Measurements from ENCODE around the gene NPAT. TPM values are rescaled to one million over a fixed set of nuclear protein-coding genes. Genes with fewer than 3 reads are reported as not detected.

NPAT gene
- total and polyA plus RNA-seq, 2 of the 13 experiments (the other 11 are each of a cell fraction or from before 2014, with no cell fraction given): 4.4 to 11.2 TPM

DNA sequence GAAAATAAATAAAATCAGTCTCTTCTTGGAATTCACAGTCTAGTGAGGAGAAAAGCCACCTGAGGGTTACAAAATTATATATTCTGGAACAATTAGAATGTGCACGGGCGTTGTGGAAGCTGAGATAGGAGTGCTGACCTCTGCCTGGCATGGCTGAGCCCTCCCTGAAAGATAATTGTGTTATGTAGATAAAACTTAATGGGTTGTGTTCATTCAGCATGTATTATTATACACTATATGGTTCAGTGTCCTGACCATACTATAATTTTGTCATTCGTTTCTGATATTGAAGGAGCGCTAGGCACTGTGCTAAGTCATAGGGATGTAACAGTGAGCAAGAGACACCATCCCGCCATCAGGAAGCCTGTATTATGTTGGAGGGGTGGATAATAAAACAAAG is 97.3 kb downstream of the NPAT start:
- POLR2A ChIA-PET: no interaction called here
- ATAC-seq (no peak), DNase-seq (ENCODE audit: low spot score) (no peak), FAIRE-seq (no peak)
- in situ Hi-C loops (cut with HindIII; ENCODE audit: extremely low pct_ligation_motif_present, low pct_unique_long_range_greater_than_20kb) (loop anchor here (10.0 kb wide), 1 partner anchor 530 kb away; no protein-coding TSS in a partner anchor), intact Hi-C loops (cut with micrococcal nuclease; ENCODE audit: unreplicated experiment) (loop anchor here (10.0 kb wide), 1 partner anchor 120 kb away; the partner anchor contains the start of gene CUL5)
- H3K9ac ChIP-seq (ENCODE audit: insufficient read depth, low read depth, low read length): no peak overlapping the region
- BruUV-seq (replicated peaks): no TSS peak
- no peak overlapping the region for H3K4me3 ChIP-seq (replicated peaks in 1 of 3; ENCODE audit: insufficient read depth in 1 of 3, low read depth in 2 of 3, low read length in 3 of 3)
- 94% methylated on average over 5 of the region's 5 CpGs for WGBS (ENCODE audit: low lambda C conversion rate)
- no peak overlapping the region for H3K4me2 ChIP-seq (ENCODE audit: low read depth, low read length)
- H3K9me3 ChIP-seq (ENCODE audit: low read length): no peaks in the 10 kb centered on the region
- H2AFZ ChIP-seq (ENCODE audit: low read length): no peak overlapping the region
- H4K20me1 ChIP-seq (ENCODE audit: insufficient read depth, low read length): no peaks in the 10 kb centered on the region; the same call in 1 of the 2 replicates
- H3K79me2 ChIP-seq (ENCODE audit: insufficient read depth, low read length): peaks cover 34% of the 10 kb centered on the region
- CTCF ChIA-PET (ENCODE audit: low intra/inter-chr PET ratio, low total read pairs): no interaction called here
- peaks cover 37% of the 10 kb centered on the region for H3K4me1 ChIP-seq (ENCODE audit: insufficient read depth, low read length)
- no peaks in the 10 kb centered on the region; a peak in 2 of 5 replicates for H3K36me3 ChIP-seq (replicated peaks in 1 of 2; ENCODE audit: control insufficient read depth in 1 of 2, insufficient read depth in 2 of 2, low read length in 2 of 2)
- TF ChIP-seq, protein P1, sequence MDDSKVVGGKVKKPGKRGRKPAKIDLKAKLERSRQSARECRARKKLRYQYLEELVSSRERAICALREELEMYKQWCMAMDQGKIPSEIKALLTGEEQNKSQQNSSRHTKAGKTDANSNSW (CRISPR knock-in tag; IDR thresholded peaks at IDR 0.05; ENCODE audit: borderline replicate concordance): no peak
- no peak for TF ChIP-seq ZNF552 (CRISPR knock-in tag; IDR thresholded peaks at IDR 0.05; ENCODE audit: borderline replicate concordance)
- TF ChIP-seq CAMTA2 (CRISPR knock-in tag; IDR thresholded peaks at IDR 0.05; ENCODE audit: borderline replicate concordance): no peak
- no peak for TF ChIP-seq REL (CRISPR knock-in tag; conservative IDR thresholded peaks at IDR 0.05)
- TF ChIP-seq, protein P2, sequence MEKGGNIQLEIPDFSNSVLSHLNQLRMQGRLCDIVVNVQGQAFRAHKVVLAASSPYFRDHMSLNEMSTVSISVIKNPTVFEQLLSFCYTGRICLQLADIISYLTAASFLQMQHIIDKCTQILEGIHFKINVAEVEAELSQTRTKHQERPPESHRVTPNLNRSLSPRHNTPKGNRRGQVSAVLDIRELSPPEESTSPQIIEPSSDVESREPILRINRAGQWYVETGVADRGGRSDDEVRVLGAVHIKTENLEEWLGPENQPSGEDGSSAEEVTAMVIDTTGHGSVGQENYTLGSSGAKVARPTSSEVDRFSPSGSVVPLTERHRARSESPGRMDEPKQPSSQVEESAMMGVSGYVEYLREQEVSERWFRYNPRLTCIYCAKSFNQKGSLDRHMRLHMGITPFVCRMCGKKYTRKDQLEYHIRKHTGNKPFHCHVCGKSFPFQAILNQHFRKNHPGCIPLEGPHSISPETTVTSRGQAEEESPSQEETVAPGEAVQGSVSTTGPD (CRISPR knock-in tag; IDR thresholded peaks at IDR 0.05): no peak
- TF ChIP-seq, protein P3, sequence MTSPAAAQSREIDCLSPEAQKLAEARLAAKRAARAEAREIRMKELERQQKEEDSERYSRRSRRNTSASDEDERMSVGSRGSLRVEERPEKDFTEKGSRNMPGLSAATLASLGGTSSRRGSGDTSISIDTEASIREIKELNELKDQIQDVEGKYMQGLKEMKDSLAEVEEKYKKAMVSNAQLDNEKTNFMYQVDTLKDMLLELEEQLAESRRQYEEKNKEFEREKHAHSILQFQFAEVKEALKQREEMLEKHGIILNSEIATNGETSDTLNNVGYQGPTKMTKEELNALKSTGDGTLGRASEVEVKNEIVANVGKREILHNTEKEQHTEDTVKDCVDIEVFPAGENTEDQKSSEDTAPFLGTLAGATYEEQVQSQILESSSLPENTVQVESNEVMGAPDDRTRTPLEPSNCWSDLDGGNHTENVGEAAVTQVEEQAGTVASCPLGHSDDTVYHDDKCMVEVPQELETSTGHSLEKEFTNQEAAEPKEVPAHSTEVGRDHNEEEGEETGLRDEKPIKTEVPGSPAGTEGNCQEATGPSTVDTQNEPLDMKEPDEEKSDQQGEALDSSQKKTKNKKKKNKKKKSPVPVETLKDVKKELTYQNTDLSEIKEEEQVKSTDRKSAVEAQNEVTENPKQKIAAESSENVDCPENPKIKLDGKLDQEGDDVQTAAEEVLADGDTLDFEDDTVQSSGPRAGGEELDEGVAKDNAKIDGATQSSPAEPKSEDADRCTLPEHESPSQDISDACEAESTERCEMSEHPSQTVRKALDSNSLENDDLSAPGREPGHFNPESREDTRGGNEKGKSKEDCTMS (CRISPR knock-in tag; conservative IDR thresholded peaks at IDR 0.05): no peak
- no peak for TF ChIP-seq TARDBP (CRISPR knock-in tag; IDR thresholded peaks at IDR 0.05)
- TF ChIP-seq ZKSCAN1 (IDR thresholded peaks at IDR 0.05; ENCODE audit: low read length): no peak
- TF ChIP-seq MYC (CRISPR knock-in tag; IDR thresholded peaks at IDR 0.05; ENCODE audit: borderline replicate concordance): no peak
- TF ChIP-seq, protein P4, sequence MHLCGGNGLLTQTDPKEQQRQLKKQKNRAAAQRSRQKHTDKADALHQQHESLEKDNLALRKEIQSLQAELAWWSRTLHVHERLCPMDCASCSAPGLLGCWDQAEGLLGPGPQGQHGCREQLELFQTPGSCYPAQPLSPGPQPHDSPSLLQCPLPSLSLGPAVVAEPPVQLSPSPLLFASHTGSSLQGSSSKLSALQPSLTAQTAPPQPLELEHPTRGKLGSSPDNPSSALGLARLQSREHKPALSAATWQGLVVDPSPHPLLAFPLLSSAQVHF (CRISPR knock-in tag; IDR thresholded peaks at IDR 0.05): no peak
- no peak for TF ChIP-seq TMF1 (CRISPR knock-in tag; IDR thresholded peaks at IDR 0.05; ENCODE audit: low read depth)
- TF ChIP-seq IRF2 (CRISPR knock-in tag; IDR thresholded peaks at IDR 0.05): no peak
- no peak for TF ChIP-seq BORCS8-MEF2B (CRISPR knock-in tag; IDR thresholded peaks at IDR 0.05)
- no peak for TF ChIP-seq BRD4 (CRISPR knock-in tag; IDR thresholded peaks at IDR 0.05)
- TF ChIP-seq, protein P5, sequence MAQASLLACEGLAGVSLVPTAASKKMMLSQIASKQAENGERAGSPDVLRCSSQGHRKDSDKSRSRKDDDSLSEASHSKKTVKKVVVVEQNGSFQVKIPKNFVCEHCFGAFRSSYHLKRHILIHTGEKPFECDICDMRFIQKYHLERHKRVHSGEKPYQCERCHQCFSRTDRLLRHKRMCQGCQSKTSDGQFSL (CRISPR knock-in tag; IDR thresholded peaks at IDR 0.05): no peak
- TF ChIP-seq MEIS2 (CRISPR knock-in tag; IDR thresholded peaks at IDR 0.05): no peak
- TF ChIP-seq, protein P6, sequence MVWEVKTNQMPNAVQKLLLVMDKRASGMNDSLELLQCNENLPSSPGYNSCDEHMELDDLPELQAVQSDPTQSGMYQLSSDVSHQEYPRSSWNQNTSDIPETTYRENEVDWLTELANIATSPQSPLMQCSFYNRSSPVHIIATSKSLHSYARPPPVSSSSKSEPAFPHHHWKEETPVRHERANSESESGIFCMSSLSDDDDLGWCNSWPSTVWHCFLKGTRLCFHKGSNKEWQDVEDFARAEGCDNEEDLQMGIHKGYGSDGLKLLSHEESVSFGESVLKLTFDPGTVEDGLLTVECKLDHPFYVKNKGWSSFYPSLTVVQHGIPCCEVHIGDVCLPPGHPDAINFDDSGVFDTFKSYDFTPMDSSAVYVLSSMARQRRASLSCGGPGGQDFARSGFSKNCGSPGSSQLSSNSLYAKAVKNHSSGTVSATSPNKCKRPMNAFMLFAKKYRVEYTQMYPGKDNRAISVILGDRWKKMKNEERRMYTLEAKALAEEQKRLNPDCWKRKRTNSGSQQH (CRISPR knock-in tag; IDR thresholded peaks at IDR 0.05; ENCODE audit: low read depth): no peak
- no peaks in the 10 kb centered on the region; a peak in 1 of 5 replicates for H3K27me3 ChIP-seq (ENCODE audit: control insufficient read depth in 1 of 2, insufficient read depth in 2 of 2, low read length in 2 of 2)
- no peak overlapping the region for H3K27ac ChIP-seq (ENCODE audit: extremely low read length, insufficient read depth, low read length)

Measured in HepG2 (cell line).